Fibroblast of lung (primary cell): ENCODE measurements around the gene KIF26B. TPM values are rescaled to one million over a fixed set of nuclear protein-coding genes. Genes with fewer than 3 reads are reported as not detected.

ENCODE experiments used
- DNase-seq, 2 donors: peaks; one replicate each; pipeline versions ENCODE4 v3.0.0 to v3.0.0-alpha.2; 2010; ENCODE audit warnings: low read depth in 2 of 2
- H2AFZ ChIP-seq: 2 replicates; pipeline ENCODE4 v1.5.1; 2012; ENCODE audit warnings: low read length, control low read depth, inconsistent platforms
- H3K27ac ChIP-seq: 2 replicates; pipeline ENCODE4 v1.5.1; 2011; ENCODE audit warnings: low read length, control low read depth; ENCODE audit not compliant: insufficient read depth
- H3K27me3 ChIP-seq: 2 replicates; pipeline ENCODE4 v1.5.1; 2011; ENCODE audit warnings: mild to moderate bottlenecking, low read length; ENCODE audit not compliant: control insufficient read depth, insufficient read depth
- H3K36me3 ChIP-seq: 2 replicates; pipeline ENCODE4 v1.5.1; 2011; ENCODE audit warnings: low read length; ENCODE audit not compliant: control insufficient read depth, insufficient read depth
- H3K4me1 ChIP-seq: 2 replicates; pipeline ENCODE4 v1.5.1; 2011; ENCODE audit warnings: low read length; ENCODE audit not compliant: control insufficient read depth, insufficient read depth; ENCODE audit errors: extremely low read depth
- H3K4me2 ChIP-seq: 2 replicates; pipeline ENCODE4 v1.5.1; 2011; ENCODE audit warnings: low read length, control low read depth; ENCODE audit not compliant: insufficient read depth; ENCODE audit errors: extremely low read depth
- H3K4me3 ChIP-seq, 4 experiments: fragments of 200-600 bp in 1 of 4; sonication (generic) in 1 of 4; replicated peaks in 1 of 4; 2 replicates each; pipeline ENCODE4 v1.5.1; 2011 to 2016; ENCODE audit warnings: low read length in 4 of 4, low read depth in 3 of 4, mild to moderate bottlenecking in 3 of 4, control low read depth in 2 of 4, inconsistent platforms in 1 of 4, mixed read lengths in 1 of 4; ENCODE audit not compliant: insufficient read depth in 1 of 4; ENCODE audit errors: control extremely low read depth in 1 of 4
- H3K79me2 ChIP-seq: 2 replicates; pipeline ENCODE4 v1.5.1; 2012; ENCODE audit warnings: mild to moderate bottlenecking, low read length, inconsistent platforms; ENCODE audit not compliant: control insufficient read depth, insufficient read depth
- H3K9ac ChIP-seq: 2 replicates; pipeline ENCODE4 v1.5.1; 2011; ENCODE audit warnings: mild to moderate bottlenecking, low read length, control low read depth; ENCODE audit not compliant: insufficient read depth
- H3K9me3 ChIP-seq: 2 replicates; pipeline ENCODE4 v1.5.1; 2012; ENCODE audit warnings: low read depth, low read length; ENCODE audit not compliant: control insufficient read depth, insufficient read depth
- H4K20me1 ChIP-seq: 2 replicates; pipeline ENCODE4 v1.5.1; 2011; ENCODE audit warnings: low read length; ENCODE audit not compliant: control insufficient read depth, insufficient read depth; ENCODE audit errors: extremely low read depth
- EZH2 ChIP-seq: IDR thresholded peaks from 2 replicates; pipeline ENCODE4 v1.5.1; 2012; ENCODE audit warnings: low read length, control low read depth, mild to moderate bottlenecking; ENCODE audit errors: missing control alignments
- polyA plus RNA-seq, 2 donors: library from polyadenylated mRNA; depleted of rRNA in 1 of 2; stranded (reverse) in 1 of 2; unstranded in 1 of 2; fragments of >200 nt; gene quantifications; 2 replicates each; pipeline ENCODE4 v1.2.1, GENCODE V29; 2011 to 2012; ENCODE audit warnings: missing spikeins in 1 of 2
- total RNA-seq: library from RNA; depleted of rRNA; stranded (reverse); fragments of >200 nt; gene quantifications from 2 replicates; pipeline ENCODE4 v1.2.1, GENCODE V29; 2014
- TF ChIP-seq, protein P1 (sequence below), 2 donors: IDR thresholded peaks in 1 of 2; conservative IDR thresholded peaks in 1 of 2; 1 replicate in 1 of 2; 2 replicates in 1 of 2; pipeline ENCODE4 v1.5.1; 2011 to 2012; ENCODE audit warnings: low read length in 2 of 2, control low read depth in 1 of 2, inconsistent platforms in 1 of 2, low read depth in 1 of 2, mild to moderate bottlenecking in 1 of 2

The KIF26B gene
- total and polyA plus RNA-seq, 2 donors (not counting 1 experiment from before 2014, with no cell fraction given), result 5.3 to 6.1 TPM

DNA sequence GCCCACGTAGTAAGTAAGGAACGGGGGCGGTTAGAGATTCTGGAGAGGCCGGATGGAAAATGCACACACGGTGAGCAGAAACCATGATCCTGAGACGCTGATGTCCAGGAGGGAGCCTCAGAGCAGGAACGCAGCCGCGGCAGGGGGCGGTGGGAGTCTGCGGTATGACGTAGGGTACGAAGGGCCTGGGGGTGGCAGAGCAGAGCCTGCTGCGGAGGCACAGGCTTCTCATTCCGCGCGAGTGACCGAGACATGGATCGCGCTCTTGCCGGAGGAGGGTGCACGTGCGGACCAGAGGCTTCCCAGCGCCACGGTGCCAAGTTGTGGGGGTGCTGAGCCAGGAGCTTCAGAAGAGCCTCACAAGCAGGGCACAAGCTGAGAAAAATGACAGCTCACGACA is 176.2 kb downstream of the KIF26B start:
- no peaks in the 10 kb centered on the region for H4K20me1 ChIP-seq
- no peaks in the 10 kb centered on the region for H3K79me2 ChIP-seq
- no peak overlapping the region for H3K27ac ChIP-seq
- no peak overlapping the region for H3K9ac ChIP-seq
- H3K36me3 ChIP-seq, result no peaks in the 10 kb centered on the region
- H2AFZ ChIP-seq, result no peak overlapping the region
- no peak for TF ChIP-seq EZH2
- TF ChIP-seq, protein P1, sequence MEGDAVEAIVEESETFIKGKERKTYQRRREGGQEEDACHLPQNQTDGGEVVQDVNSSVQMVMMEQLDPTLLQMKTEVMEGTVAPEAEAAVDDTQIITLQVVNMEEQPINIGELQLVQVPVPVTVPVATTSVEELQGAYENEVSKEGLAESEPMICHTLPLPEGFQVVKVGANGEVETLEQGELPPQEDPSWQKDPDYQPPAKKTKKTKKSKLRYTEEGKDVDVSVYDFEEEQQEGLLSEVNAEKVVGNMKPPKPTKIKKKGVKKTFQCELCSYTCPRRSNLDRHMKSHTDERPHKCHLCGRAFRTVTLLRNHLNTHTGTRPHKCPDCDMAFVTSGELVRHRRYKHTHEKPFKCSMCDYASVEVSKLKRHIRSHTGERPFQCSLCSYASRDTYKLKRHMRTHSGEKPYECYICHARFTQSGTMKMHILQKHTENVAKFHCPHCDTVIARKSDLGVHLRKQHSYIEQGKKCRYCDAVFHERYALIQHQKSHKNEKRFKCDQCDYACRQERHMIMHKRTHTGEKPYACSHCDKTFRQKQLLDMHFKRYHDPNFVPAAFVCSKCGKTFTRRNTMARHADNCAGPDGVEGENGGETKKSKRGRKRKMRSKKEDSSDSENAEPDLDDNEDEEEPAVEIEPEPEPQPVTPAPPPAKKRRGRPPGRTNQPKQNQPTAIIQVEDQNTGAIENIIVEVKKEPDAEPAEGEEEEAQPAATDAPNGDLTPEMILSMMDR (conservative IDR thresholded peaks at IDR 0.05 in 1 of 2, IDR thresholded peaks at IDR 0.05 in 1 of 2; ENCODE audit: low read depth in 1 of 2, low read length in 2 of 2), result no peak
- H3K27me3 ChIP-seq, result no peaks in the 10 kb centered on the region
- H3K9me3 ChIP-seq, result no peaks in the 10 kb centered on the region
- no peak overlapping the region for H3K4me3 ChIP-seq
- H3K4me2 ChIP-seq, result no peak overlapping the region
- no peak for DNase-seq
- no peaks in the 10 kb centered on the region for H3K4me1 ChIP-seq

DNA sequence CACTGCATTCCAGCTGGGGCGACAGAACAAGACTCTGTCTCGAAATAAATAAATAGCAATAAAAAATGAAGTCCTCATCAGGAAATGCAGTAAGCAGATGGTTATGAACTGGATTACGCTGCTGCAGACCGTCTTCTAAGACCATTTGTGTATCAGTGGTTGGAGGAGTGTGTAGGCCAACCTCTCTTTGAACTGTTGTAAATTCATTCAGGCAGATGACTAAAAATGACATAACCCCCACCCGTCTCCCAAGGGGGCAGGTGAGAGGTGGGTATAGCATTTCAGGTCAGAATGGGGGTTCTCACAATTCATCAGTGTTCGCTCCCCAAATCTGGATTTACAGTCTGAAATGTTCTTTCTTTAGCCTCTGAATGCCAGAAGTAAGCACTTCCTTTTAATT is 177.3 kb downstream of the KIF26B start:
- H4K20me1 ChIP-seq, result no peaks in the 10 kb centered on the region
- H3K36me3 ChIP-seq, result no peaks in the 10 kb centered on the region
- no peak overlapping the region for H3K4me3 ChIP-seq
- no peaks in the 10 kb centered on the region for H3K79me2 ChIP-seq
- H3K27me3 ChIP-seq, result no peaks in the 10 kb centered on the region
- no peak overlapping the region for H3K27ac ChIP-seq
- no peak overlapping the region for H3K9ac ChIP-seq
- DNase-seq, result no peak
- H3K9me3 ChIP-seq, result no peaks in the 10 kb centered on the region
- TF ChIP-seq EZH2, result no peak
- TF ChIP-seq, protein P1 (conservative IDR thresholded peaks at IDR 0.05 in 1 of 2, IDR thresholded peaks at IDR 0.05 in 1 of 2; ENCODE audit: low read depth in 1 of 2, low read length in 2 of 2), result no peak
- H3K4me1 ChIP-seq, result no peaks in the 10 kb centered on the region
- no peak overlapping the region for H2AFZ ChIP-seq
- H3K4me2 ChIP-seq, result no peak overlapping the region

DNA sequence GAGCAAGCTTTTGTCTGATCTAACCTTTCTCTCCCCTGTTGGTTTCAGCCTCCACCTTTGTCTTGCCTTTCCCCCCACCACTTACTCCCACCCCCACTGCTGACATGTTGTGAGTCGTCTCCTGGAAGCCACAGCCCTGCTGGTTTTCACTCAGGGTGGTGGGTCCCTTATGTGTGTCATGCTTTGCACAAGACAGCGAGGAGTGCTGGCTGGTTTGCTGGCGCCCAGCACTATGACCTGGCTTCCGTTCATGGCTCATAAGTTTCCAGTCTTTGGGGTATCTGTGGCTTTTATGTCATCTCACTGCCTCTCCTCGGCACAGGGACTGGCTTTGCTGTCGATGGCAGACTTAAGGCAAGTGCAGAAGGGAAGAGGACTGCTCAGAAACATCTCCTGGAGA is 177.7 kb downstream of the KIF26B start:
- no peaks in the 10 kb centered on the region for H3K9me3 ChIP-seq
- H4K20me1 ChIP-seq, result no peaks in the 10 kb centered on the region
- H3K36me3 ChIP-seq, result no peaks in the 10 kb centered on the region
- H3K4me2 ChIP-seq, result no peak overlapping the region
- H3K9ac ChIP-seq, result no peak overlapping the region
- DNase-seq, result peak in 1 of 2 donors; percentile 31
- TF ChIP-seq, protein P1 (conservative IDR thresholded peaks at IDR 0.05 in 1 of 2, IDR thresholded peaks at IDR 0.05 in 1 of 2; ENCODE audit: low read depth in 1 of 2, low read length in 2 of 2), result no peak
- no peaks in the 10 kb centered on the region for H3K4me1 ChIP-seq
- H3K27ac ChIP-seq, result no peak overlapping the region
- no peak overlapping the region for H2AFZ ChIP-seq
- no peak overlapping the region for H3K4me3 ChIP-seq
- no peaks in the 10 kb centered on the region for H3K79me2 ChIP-seq
- H3K27me3 ChIP-seq, result no peaks in the 10 kb centered on the region
